Keratinocyte (primary cell): ENCODE measurements around the gene POU6F2. TPM values are rescaled to one million over a fixed set of nuclear protein-coding genes. Genes with fewer than 3 reads are reported as not detected.
"Not testable (repeated sequence)": the region's sequence is repeated elsewhere in the genome, so short reads cannot be mapped to it uniquely, and the experiment has no call there.

Source experiments
- DNase-seq: peaks from one replicate; pipeline ENCODE4 v3.0.0-alpha.2; 2011; ENCODE audit warnings: low read depth, missing footprints, low spot score
- FAIRE-seq: peaks from 2 replicates; lab custom pipeline; 2011; peaks lifted over from hg19 to GRCh38; lab: Jason Lieb, UNC
- H2AFZ ChIP-seq: 2 replicates; pipeline ENCODE4 v1.6.0; 2012; ENCODE audit warnings: low read length, control low read depth, inconsistent platforms; ENCODE audit not compliant: control insufficient read depth
- H3K27ac ChIP-seq: 2 replicates; pipeline ENCODE4 v1.5.1; 2011; ENCODE audit warnings: low read length; ENCODE audit not compliant: control insufficient read depth, insufficient read depth
- H3K27me3 ChIP-seq: 3 replicates; pipeline ENCODE4 v1.6.0; 2011; ENCODE audit warnings: low read length; ENCODE audit not compliant: control insufficient read depth, insufficient read depth; ENCODE audit errors: extremely low read depth
- H3K36me3 ChIP-seq, 2 experiments: 2 replicates in 1 of 2; 3 replicates in 1 of 2; pipeline ENCODE4 v1.5.1; 2011; ENCODE audit warnings: low read length in 2 of 2, mild to moderate bottlenecking in 1 of 2; ENCODE audit not compliant: control insufficient read depth in 2 of 2, insufficient read depth in 2 of 2; ENCODE audit errors: extremely low read depth in 1 of 2
- H3K4me1 ChIP-seq: 3 replicates; pipeline ENCODE4 v1.5.1; 2011; ENCODE audit warnings: low read length; ENCODE audit not compliant: control insufficient read depth, insufficient read depth; ENCODE audit errors: extremely low read depth
- H3K4me2 ChIP-seq: 3 replicates; pipeline ENCODE4 v1.6.0; 2011; ENCODE audit warnings: low read depth, low read length; ENCODE audit not compliant: control insufficient read depth, insufficient read depth; ENCODE audit errors: extremely low read depth
- H3K4me3 ChIP-seq, 3 experiments: fragments of 200-600 bp in 1 of 3; sonication (generic) in 1 of 3; 2 replicates in 2 of 3; 3 replicates in 1 of 3; pipeline ENCODE4 v1.5.1; 2011 to 2016; ENCODE audit warnings: low read length in 3 of 3, mild to moderate bottlenecking in 3 of 3, control low read depth in 2 of 3, inconsistent platforms in 1 of 3, low read depth in 1 of 3, mixed read lengths in 1 of 3, mixed run types in 1 of 3, moderate library complexity in 1 of 3; ENCODE audit not compliant: control insufficient read depth in 2 of 3, insufficient read depth in 2 of 3; ENCODE audit errors: extremely low read depth in 1 of 3
- H3K79me2 ChIP-seq: 2 replicates; pipeline ENCODE4 v1.6.0; 2012; ENCODE audit warnings: low read length; ENCODE audit not compliant: control insufficient read depth, insufficient read depth
- H3K9ac ChIP-seq: 3 replicates; pipeline ENCODE4 v1.6.0; 2011; ENCODE audit warnings: low read length; ENCODE audit not compliant: control insufficient read depth, insufficient read depth; ENCODE audit errors: extremely low read depth
- H3K9me1 ChIP-seq: 3 replicates; pipeline ENCODE4 v1.6.0; 2011; ENCODE audit warnings: low read length; ENCODE audit not compliant: control insufficient read depth, insufficient read depth; ENCODE audit errors: extremely low read depth
- H3K9me3 ChIP-seq: 2 replicates; pipeline ENCODE4 v1.5.1; 2012; ENCODE audit warnings: low read depth, low read length; ENCODE audit not compliant: control insufficient read depth
- H4K20me1 ChIP-seq: 3 replicates; pipeline ENCODE4 v1.6.0; 2011; ENCODE audit warnings: low read length; ENCODE audit not compliant: control insufficient read depth, insufficient read depth; ENCODE audit errors: extremely low read depth
- EZH2 ChIP-seq: IDR thresholded peaks from one replicate; pipeline ENCODE4 v1.6.1; 2012; ENCODE audit warnings: inconsistent platforms, mild to moderate bottlenecking, low read length, moderate library complexity
- dilution Hi-C: fragments of 300-500 bp; cut with MboI; formaldehyde crosslinking; loops from one replicate; pipeline ENCODE4 v1.7.0; 2020; ENCODE audit warnings: low sequenced_read_pairs; ENCODE audit not compliant: extremely low pct_ligation_motif_present
- polyA plus RNA-seq, 5 experiments: library from polyadenylated mRNA; depleted of rRNA in 3 of 5; stranded (reverse) in 3 of 5; stranded (forward) in 1 of 5; unstranded in 1 of 5; fragments of >200 nt; gene quantifications; 1 replicate in 1 of 5; 2 replicates in 3 of 5; 3 replicates in 1 of 5; pipeline versions ENCODE4 v1.2.1 to v1.2.3, GENCODE V29; 2011 to 2012; ENCODE audit warnings: missing spikeins in 2 of 5, low read depth in 1 of 5, low replicate concordance in 1 of 5
- TF ChIP-seq, protein P1 (sequence below), 3 experiments: IDR thresholded peaks in 1 of 3; conservative IDR thresholded peaks in 1 of 3; optimal IDR thresholded peaks in 1 of 3; 2 replicates in 2 of 3; 3 replicates in 1 of 3; pipeline versions ENCODE3 to v1.5.1; 2011; ENCODE audit warnings: low read length in 3 of 3, mild to moderate bottlenecking in 3 of 3, moderate library complexity in 2 of 3, control low read depth in 1 of 3, inconsistent platforms in 1 of 3; ENCODE audit not compliant: insufficient read depth in 2 of 3; ENCODE audit errors: extremely low read depth in 1 of 3

Gene POU6F2
- polyA plus RNA-seq, 1 donor (not counting 4 experiments of a cell fraction or from before 2014, with no cell fraction given) = not detected

DNA sequence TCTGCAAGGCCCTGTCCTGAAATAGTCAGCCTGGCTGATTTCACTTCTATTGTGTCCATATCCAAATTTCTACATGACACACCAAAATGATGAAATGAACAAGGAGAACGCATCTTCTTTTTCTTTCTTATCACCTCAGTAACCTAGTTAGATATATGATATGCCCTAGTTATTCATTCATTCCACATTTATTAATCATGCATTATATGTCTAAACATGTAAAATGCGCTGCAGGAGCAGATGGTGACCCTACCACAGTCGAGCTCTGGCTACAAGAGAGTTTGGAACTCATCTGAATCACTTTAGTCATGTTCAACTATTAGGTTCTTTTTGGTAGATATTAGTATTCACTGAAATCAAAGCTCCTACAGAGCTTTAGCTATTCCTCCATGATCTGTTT, 36.9 kb upstream of the POU6F2 start:
- Histone ChIP-seq H2AFZ (no peak overlapping the region), H3K27me3 (no peaks in the 10 kb centered on the region), H4K20me1 (no peaks in the 10 kb centered on the region), H3K9me3 (no peaks in the 10 kb centered on the region), H3K9ac (no peak overlapping the region), H3K36me3 (no peaks in the 10 kb centered on the region), H3K4me3 (no peak overlapping the region), H3K27ac (no peak overlapping the region), H3K4me1 (no peaks in the 10 kb centered on the region), H3K79me2 (no peaks in the 10 kb centered on the region), H3K4me2 (no peak overlapping the region), H3K9me1 (no peaks in the 10 kb centered on the region)
- dilution Hi-C loops = no loop called here
- TF ChIP-seq, protein P1, sequence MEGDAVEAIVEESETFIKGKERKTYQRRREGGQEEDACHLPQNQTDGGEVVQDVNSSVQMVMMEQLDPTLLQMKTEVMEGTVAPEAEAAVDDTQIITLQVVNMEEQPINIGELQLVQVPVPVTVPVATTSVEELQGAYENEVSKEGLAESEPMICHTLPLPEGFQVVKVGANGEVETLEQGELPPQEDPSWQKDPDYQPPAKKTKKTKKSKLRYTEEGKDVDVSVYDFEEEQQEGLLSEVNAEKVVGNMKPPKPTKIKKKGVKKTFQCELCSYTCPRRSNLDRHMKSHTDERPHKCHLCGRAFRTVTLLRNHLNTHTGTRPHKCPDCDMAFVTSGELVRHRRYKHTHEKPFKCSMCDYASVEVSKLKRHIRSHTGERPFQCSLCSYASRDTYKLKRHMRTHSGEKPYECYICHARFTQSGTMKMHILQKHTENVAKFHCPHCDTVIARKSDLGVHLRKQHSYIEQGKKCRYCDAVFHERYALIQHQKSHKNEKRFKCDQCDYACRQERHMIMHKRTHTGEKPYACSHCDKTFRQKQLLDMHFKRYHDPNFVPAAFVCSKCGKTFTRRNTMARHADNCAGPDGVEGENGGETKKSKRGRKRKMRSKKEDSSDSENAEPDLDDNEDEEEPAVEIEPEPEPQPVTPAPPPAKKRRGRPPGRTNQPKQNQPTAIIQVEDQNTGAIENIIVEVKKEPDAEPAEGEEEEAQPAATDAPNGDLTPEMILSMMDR (optimal IDR thresholded peaks at IDR 0.05 in 1 of 3, IDR thresholded peaks at IDR 0.05 in 1 of 3, conservative IDR thresholded peaks at IDR 0.05 in 1 of 3; ENCODE audit: extremely low read depth in 1 of 3, insufficient read depth in 2 of 3, low read length in 3 of 3) = no peak
- no peak for TF ChIP-seq EZH2
- FAIRE-seq (no peak), DNase-seq (peak; percentile 9)

DNA sequence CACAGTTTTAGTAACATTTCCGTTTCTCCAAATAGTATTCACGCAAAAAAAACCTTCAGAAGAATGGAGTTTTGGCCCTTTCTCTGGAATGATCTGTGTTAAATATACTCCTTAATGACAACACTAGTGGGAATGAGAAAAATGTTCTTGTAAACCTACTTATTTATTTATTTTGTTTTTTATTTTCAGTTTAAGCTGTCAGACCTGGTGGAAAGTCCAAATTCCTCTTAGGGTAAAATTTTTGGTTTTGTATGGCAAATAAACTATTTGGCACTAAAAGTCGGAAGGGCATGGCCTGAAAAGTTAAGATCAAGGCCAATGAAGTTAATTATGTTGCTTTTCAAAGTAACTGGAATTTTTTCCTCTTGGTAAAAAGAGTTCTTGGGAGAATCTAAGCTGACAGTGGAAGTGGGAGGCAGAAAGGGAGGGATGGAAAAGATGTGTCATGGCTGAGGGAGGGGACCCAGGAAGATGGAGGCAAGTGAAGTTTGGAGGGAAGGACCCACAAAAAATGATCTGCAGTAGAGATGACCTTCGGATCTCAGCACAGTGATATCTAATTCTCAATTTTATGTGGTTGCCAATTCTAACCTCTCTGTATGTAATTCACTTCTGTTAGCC, 35.2 kb upstream of the POU6F2 start:
- H3K27me3 ChIP-seq = peaks cover 3% of the 10 kb centered on the region
- no peak for TF ChIP-seq EZH2
- TF ChIP-seq, protein P1 (optimal IDR thresholded peaks at IDR 0.05 in 1 of 3, IDR thresholded peaks at IDR 0.05 in 1 of 3, conservative IDR thresholded peaks at IDR 0.05 in 1 of 3; ENCODE audit: extremely low read depth in 1 of 3, insufficient read depth in 2 of 3, low read length in 3 of 3) = no peak
- H2AFZ ChIP-seq = no peak overlapping the region
- H3K79me2 ChIP-seq = no peaks in the 10 kb centered on the region
- H3K4me3 ChIP-seq = no peak overlapping the region
- H3K27ac ChIP-seq = no peak overlapping the region
- dilution Hi-C loops = no loop called here
- H3K9me3 ChIP-seq = no peaks in the 10 kb centered on the region
- no peak overlapping the region for H3K4me2 ChIP-seq
- H3K36me3 ChIP-seq = no peaks in the 10 kb centered on the region
- FAIRE-seq = no peak
- no peaks in the 10 kb centered on the region for H3K4me1 ChIP-seq
- no peak for DNase-seq
- H4K20me1 ChIP-seq = no peaks in the 10 kb centered on the region
- H3K9ac ChIP-seq = no peak overlapping the region
- no peaks in the 10 kb centered on the region for H3K9me1 ChIP-seq

DNA sequence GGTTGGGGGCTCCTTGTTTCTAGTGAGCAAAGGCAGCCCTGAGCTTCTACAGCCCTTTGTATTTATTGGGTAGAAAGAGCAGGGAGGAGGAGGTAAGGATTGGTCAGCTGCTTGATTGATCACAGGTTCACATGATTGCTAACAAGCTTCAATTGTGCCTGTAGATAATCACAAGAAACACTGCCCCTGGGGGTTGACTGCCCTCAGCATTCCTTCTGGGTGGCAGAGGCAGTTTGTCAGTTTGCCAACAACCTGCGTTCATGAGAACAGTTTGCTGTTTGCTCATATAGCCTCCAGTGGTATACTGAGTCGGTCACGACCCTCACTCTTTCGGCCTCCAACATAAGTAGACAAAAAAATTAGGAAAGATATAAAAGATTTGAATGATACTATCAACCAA, 30.2 kb upstream of the POU6F2 start:
- H3K27ac ChIP-seq, H3K27me3 ChIP-seq, H3K9ac ChIP-seq, H4K20me1 ChIP-seq, H3K79me2 ChIP-seq, H3K4me3 ChIP-seq, H3K9me3 ChIP-seq, H3K9me1 ChIP-seq, H3K36me3 ChIP-seq, H2AFZ ChIP-seq, H3K4me1 ChIP-seq, H3K4me2 ChIP-seq, dilution Hi-C loops, DNase-seq, FAIRE-seq: not testable (repeated sequence)
